GM11168 (cell line): ENCODE results near the gene KRTCAP2.

Experiments used
- in situ Hi-C: fragments of 300-500 bp; cut with MboI; formaldehyde crosslinking; loops from one replicate; pipeline ENCODE4 v1.12.0; 2022; ENCODE audit warnings: low sequenced_read_pairs; ENCODE audit not compliant: unreplicated experiment

KRTCAP2 gene

GRCh38 chr1:155137154-155137949 is 35.8 kb downstream of the KRTCAP2 start:
- in situ Hi-C loops: no loop called here

GRCh38 chr1:155136748-155137147 is 36.4 kb downstream of the KRTCAP2 start:
- in situ Hi-C loops: no loop called here

DNA sequence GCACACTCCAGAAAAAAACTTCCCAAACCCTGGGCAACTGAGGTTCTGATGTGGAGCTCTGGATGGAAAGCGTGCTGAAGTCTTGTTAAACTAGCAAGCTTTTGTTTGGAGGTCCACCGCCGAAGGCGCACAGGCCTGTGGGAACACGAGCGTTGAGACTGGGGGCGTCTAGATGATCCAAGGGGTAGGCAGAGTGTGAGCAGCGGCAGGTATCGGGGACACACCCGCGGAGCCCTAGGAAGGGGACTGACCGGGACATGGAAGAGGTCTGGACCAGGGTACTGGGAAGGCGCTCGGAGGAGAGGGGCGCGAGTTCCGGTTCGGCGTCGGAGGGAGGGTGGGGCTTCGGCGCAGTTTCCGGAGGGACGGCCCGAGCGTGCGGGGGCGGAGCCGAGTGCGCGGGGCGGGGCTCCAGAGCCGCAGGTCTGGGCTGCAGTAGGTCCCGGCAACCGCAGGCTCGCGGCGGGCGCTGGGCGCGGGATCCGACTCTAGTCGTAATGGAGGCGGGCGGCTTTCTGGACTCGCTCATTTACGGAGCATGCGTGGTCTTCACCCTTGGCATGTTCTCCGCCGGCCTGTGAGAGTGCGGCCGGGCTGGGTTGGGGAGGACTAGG is 37.6 kb downstream of the KRTCAP2 start, which contains the start of gene SLC50A1:
Gene SLC50A1 (plus strand): TSS at position 438 of the 614 bp plus-strand sequence. CDS start 60 bp downstream, at position 498.
- in situ Hi-C loops: no loop called here

DNA sequence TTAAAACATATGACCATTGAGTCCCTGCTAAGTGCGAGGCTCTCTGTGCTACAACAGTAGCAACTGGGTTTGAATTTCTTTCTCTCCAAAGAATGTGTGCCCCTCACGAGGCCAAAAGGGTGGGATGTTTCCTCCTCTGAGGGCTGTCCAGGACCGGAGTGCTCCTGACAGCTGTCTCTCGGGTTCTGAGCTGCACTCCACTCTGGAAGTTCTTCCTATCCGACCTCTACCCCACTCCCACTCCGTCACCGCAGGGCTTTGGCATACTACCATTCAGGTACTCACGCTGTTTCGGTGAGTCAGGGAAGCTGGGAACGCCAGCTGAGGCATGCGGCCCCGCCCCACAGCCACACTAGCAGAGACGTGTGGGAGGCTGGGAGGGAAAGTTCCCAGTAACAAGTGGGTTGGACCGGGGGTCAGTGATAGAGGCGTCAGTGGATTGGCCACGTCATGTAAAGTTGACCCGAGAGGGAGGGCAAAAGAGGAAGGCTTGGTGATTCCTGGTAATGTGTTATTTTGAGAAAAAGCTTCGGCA is 38.2 kb downstream of the KRTCAP2 start:
- in situ Hi-C loops: no loop called here

DNA sequence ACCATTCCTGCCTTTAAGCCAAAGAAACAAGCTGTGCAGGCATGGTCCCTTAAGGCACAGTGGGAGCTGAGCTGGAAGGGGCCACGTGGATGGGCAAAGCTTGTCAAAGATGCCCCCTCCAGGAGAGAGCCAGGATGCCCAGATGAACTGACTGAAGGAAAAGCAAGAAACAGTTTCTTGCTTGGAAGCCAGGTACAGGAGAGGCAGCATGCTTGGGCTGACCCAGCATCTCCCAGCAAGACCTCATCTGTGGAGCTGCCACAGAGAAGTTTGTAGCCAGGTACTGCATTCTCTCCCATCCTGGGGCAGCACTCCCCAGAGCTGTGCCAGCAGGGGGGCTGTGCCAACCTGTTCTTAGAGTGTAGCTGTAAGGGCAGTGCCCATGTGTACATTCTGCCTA is 38.8 kb downstream of the KRTCAP2 start:
- in situ Hi-C loops: no loop called here

DNA sequence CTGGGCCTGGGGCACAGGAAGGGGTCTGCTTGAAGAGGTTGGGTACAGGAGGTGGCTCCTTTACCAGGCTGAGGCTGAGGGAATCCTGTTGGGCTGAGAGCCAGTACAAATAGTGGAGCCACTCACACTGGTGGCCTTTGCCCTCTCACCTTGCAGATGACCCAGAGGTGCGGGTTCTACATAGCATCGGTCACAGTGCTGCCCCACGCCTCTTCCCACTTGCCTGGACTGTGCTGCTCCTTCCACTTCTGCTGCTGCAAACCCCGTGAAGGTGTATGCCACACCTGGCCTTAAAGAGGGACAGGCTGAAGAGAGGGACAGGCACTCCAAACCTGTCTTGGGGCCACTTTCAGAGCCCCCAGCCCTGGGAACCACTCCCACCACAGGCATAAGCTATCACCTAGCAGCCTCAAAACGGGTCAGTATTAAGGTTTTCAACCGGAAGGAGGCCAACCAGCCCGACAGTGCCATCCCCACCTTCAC is 39.3 kb downstream of the KRTCAP2 start:
- in situ Hi-C loops: no loop called here

- in situ Hi-C loops: no loop called here
Observed at GRCh38 chr1:155131856-155132255, 41.2 kb downstream of the KRTCAP2 start.

DNA sequence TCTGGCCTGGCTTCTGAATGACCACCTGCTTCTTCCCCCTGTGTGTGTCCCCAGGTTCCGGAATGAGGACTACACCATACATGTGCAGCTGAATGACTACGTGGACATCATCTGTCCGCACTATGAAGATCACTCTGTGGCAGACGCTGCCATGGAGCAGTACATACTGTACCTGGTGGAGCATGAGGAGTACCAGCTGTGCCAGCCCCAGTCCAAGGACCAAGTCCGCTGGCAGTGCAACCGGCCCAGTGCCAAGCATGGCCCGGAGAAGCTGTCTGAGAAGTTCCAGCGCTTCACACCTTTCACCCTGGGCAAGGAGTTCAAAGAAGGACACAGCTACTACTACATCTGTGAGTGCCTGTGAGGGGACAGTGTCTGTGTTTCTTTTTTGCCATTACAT is 41.8 kb downstream of the KRTCAP2 start:
- in situ Hi-C loops: no loop called here

GRCh38 chr1:155130272-155131006 is 42.7 kb downstream of the KRTCAP2 start:
- in situ Hi-C loops: no loop called here

DNA sequence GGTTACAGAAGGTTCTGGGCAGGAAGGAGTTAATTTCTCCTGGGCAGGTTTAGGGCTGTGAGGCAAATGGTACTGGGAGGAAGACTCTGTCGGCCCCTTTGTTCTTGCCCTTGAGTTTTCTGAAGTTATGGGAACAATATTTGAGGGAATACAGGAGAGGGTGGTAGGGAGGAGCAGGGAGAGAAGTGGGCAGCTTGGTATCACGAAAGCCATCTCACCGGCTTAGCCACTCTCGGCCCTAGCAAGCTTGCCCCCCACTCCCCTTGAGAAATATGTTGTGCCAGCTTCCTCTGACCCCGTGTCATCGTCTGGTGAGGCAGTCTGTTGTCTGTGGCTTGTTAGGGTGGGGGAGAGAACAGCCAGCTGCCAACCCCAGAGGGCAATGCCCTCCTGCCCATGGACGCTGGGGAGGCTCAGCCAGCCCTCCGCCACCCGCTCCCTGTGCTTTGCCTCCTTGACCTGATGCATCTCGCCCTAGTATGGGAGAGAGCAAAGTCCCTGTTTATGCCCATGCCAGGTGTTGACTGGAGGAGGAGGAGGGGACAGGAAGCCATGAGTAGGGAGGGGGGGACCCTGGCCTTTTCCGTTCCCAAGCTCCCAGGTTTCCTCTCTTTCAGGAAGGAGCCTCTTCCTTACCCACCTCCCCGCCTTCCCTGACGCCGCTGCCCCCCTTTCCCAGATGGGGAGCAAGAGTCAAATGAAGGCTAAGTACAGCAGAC is 44.2 kb downstream of the KRTCAP2 start:
- in situ Hi-C loops: no loop called here

- in situ Hi-C loops: no loop called here
Observed at GRCh38 chr1:155127967-155128754, 44.9 kb downstream of the KRTCAP2 start.

DNA sequence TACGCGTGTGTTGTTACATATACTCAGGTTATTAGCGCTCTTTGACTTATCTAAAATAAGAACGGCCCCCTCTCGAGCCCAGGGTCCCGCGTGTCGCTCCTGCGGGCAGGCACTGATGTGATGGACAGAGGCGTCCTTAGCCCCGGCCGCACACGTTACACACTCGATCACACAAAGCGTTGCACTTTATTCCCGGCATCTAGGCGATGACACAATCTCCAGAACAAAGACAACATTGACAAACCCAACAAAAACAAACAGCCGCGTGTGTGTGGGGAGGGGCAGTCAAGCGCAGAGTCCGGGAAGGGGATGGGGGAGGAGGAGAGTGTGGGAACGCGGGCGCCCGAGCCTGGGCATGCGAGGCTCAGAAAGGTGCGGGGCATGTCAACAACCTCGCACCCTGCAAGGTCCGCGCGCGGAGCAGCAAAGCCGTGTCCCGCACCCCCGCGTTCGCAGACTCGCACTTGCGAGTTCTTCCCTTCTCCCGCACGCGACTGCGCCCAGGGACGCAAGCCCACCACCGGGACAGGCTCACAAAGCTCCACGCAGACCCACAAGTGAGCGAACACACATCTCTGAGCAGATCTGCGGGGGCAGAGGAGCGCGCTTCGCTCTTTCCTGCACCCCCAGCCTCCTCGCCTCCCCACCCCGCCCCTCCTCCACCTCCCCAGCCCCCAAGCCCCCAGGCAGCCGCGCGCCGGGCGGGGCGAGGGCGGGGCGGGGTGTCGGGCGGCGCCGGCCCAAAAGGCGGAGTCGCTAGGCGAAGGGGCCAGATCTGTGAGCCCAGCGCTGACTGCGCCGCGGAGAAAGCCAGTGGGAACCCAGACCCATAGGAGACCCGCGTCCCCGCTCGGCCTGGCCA is 45.8 kb downstream of the KRTCAP2 start, which contains the start of gene EFNA1:
Gene EFNA1 (plus strand): TSS at position 772 of the 862 bp plus-strand sequence. CDS start 102 bp downstream, outside the sequence.
- in situ Hi-C loops: no loop called here

- in situ Hi-C loops: no loop called here
Observed at GRCh38 chr1:155126556-155127104, 46.5 kb downstream of the KRTCAP2 start.

DNA sequence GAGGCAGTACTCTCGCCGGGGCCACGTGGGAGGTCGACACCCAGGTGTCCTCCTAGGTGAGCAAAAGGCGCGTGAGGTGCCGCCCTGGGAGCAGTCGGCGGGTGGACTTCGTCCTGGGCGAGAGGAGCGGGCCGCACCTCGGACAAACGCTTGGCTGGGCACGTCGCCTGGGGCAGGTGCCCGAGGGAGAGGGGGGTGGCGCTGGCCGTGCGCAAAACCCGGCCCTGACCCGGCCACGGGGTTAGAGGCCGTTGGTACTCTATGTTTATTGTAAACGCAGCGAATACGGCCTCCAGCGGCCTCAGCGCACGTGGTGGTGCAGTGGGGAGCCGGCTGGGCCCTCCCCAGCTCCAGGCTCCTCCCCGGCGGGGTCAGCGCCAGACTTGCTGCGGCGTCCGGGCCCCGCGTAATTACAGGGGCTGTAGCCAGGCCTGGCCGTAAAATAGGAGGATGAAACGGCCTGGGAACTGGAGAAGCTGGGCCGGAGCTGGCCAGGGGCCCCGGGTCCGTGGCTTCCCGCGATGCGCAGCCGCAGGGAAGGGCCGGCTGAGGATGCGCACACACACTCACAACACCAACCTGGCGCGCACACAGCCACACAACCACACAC is 47.1 kb downstream of the KRTCAP2 start:
- in situ Hi-C loops: no loop called here

DNA sequence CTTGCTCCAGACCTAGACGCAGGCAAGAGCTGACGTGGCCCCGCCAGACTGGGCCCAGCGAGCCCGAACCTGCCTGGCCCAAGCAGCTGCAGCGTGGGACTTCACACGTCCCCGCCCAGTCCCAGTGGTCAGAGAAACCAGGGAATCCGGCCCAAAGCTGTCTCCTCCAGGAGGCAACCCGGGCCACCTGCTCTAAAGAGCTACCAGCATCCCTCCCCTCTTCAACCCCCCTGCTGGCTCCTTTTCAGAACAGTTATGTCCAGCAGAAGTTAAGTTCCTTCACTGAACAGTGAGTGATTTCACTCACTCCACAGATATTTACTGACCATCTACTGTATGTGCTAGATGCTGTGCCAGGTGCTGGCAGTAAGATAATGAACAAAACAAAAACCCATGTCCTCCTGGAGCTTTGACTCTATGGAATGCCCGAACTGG is 47.6 kb downstream of the KRTCAP2 start:
- in situ Hi-C loops: no loop called here

DNA sequence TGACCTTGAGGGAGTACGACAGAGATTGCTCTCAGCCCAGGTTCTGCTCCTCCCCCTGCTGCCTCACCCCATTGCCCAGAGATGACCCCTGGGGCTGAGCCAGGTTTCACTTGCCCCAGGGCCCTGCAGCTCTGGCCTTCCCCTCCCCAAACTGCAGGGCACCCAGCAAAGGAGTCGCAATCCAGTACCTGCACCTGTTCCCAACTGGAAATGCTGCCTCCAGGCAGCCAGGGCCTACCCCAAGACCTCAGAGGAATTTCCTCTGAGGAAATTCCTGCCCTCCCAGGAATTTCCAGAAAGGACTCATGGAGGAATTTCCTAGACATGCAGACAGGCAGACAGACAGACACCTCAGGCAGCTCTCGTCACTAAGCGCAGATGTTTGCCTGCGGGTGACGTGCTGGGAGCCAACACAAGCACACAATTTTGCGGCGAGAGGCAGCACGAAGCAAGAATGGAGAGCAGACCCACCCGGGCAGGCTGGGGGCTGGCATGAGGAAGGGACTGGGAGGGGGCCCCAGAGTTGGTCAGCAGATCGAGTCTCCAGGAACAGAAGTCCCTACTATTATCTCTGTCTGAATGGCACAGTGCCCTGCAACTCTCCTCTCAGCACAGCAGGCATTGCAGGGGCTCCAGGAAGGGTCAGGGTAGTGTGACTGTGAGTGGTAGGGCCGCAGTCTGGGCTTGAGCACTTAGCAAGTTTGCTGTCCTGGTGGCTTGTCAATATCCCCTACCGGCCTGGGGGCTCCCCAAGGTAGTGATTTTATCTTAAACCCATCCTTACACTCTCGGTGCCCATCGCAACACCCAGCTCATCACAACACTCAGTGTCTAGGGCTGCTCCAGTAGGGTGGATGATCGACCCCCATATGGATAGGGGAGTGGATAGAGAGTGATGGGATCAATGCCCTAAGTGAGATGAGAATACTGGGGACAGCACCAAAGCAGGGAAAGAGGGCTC is 48.3 kb downstream of the KRTCAP2 start:
- in situ Hi-C loops: no loop called here
